NCI-H1092 treated with DMSO at 0.1 percent for 48 hours (cell line): ENCODE data around the gene NDUFA3.
"Not testable (repeated sequence)": the region's sequence is repeated elsewhere in the genome, so short reads cannot be mapped to it uniquely, and the experiment has no call there.

ENCODE experiments used
- DNase-seq: peaks from one replicate; lab custom pipeline; 2025; lab: John Stamatoyannopoulos, UW

The NDUFA3 gene

DNA sequence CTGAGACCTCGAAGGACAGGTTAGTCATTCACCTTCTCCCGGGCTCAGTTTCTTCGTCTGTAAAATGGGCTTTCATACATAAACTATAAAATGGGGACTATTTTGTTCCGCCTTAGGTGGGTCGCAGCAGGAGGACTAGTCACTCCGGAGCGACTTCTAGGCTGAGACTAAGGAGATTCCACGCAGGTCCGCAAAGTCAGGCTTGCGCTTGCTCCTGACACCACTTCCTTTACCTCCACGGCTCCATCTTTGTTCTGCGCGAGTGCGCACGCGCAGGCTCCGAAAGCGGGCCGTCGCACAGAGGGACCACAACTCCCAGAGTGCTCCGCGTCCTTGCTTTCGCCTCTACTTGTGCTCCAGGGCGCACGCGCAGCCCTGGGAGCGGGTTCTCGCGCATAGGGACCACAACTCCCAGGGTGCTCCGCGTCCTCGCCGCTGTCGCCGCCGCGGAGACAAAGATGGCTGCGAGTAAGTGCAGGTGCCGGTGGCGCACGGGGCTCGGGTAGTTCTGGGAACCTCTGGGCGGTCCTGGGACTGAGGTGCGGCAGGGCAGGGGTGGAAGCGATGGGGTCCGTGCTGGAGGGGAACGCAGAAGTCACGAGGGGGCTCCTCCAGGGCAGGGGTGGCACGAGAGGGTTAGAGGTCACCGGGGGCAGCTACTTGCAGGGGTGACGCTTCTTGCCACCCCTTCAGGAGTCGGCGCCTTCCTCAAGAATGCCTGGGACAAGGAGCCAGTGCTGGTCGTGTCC lies at the start of gene NDUFA3:
TSS of gene NDUFA3 (plus strand) at position 435 of the 749 bp plus-strand sequence. CDS start at position 459, 24 bp downstream.
- peak; percentile 95 for DNase-seq

DNA sequence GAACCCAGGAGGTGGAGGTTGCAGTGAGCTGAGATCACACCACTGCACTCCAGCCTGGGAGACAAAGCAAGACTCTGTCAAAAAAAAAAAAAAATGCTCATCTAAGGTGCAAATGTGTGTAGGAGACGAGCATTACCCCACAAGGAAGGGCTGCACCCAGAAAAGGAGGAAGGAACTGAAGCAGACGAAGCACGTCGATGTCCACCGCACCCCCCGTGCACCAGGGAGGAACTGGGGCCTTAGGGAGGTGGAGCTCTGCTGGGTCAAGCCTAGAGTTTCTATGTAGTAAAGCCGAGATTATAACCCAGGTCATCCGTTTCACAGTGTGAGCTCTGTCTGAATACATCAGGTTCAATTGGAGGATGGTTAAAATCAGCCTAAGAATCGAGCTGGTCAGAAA lies 40.0 kb upstream of the NDUFA3 start:
- no peak for DNase-seq

DNA sequence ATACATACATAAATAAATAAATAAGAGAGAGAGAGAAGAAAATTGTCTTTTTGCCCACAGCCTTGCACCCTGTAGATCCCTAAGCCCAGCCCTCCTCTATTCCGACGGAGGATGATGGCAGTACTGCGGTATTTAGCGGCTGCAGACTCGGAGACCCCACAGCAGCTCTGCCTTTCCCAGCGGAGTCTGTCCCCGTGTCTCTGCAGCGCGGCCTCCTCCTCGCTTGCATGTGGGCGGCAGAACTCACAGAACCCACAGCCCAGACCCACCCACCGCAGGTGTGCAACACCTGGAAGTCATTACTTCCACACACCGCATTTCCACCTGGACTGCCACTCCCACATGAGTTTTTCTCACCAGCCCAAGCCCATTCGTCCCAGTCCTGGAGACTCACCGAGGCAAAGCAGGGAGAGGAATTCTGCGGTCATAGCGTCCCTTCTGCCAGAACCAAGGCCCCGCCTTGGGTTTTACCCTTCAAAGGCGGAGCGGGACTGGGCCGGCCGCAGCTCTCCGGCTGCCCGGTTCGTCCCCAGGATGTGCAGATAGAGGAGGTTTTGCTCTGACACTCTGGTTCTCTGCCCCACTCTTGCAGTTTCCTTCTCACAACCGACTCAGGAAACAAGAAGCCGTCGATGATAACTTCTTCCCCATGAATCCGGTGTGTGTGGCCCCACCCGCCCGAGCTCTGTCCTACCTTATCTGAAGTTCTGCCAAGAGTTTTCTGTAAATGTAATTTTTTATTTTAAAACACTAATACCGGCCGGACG lies 39.1 kb upstream of the NDUFA3 start, which contains the start of gene VSTM1:
TSS of gene VSTM1 (minus strand) at position 548 of the 767 bp plus-strand sequence. CDS start at position 428, 120 bp downstream.
- no peak for DNase-seq

DNA sequence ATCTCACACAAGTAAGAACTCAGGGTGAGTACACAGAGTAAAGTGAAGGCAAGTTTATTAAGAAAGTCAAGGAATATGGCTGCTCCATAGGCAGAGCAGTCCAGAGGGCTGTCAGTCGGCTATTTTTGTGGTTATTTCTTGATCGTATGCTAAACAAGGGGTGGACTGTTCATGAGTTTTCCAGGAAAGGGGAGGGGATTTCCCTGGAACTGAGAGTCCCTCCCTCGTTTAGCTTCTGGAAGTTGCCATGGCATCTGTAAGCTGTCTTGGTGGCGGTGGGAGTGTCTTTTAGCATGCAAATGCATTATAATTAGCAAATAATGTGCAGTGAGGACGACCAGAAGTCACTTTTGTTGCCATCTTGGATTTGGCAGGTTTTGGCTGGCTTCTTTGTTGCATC lies 33.2 kb upstream of the NDUFA3 start:
- DNase-seq: no peak

DNA sequence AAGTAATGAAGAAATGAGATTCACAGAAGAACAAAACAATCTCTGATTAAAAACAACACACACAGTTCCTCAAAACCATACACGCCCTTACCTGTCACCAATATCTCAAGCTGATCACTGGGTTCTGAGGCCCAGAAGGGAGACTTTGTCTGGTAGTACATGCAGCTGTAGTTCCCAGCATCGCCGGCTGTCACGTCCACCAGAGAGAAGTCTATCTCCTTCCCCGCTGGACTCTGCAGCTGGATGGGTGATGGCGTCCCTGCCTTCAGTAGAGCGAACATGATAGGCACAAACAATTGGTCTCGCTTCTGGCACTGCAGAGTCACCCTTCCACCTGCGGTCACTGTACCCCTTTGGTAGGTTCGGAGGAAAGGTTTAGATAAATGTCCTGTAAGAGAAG lies 28.8 kb upstream of the NDUFA3 start:
- no peak for DNase-seq

DNA sequence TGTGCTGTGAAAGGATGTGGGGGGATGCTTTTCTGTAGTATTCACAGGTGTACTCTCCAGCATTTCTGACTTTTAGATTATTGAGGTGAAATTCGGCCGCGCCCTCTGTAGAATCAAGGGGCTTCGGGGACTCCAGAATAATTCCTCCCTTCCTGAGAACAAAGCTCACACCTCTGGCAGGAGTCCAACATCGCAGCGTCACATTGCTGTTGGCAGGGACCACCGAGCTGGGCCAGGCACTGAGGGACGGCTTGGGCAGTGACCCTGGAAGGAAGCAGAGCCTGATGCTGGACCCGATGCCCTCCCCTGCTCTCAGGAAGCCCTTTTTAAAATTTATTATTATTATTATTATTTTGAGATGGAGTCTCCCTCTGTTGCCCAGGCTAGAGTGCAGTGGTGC lies 27.8 kb upstream of the NDUFA3 start:
- no peak for DNase-seq

DNA sequence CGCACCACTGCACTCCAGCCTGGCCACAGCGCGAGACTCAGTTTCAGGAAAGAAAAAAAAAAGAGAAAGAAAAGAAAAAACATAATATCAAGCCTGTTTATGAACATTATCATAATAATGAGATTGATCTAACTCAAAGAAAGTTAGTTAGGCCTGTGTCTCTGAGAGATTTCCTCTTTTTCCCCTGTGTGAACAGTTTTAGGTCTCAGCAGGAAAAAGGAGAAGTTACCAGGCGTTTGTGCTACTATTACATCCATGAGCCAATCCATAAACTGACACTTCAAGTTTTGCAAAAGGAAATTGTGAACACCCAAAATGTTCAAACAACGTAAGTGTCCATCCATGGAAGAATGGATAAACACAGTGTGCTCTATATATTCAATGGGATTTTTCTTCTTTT lies 25.3 kb upstream of the NDUFA3 start:
- DNase-seq: no peak

DNA sequence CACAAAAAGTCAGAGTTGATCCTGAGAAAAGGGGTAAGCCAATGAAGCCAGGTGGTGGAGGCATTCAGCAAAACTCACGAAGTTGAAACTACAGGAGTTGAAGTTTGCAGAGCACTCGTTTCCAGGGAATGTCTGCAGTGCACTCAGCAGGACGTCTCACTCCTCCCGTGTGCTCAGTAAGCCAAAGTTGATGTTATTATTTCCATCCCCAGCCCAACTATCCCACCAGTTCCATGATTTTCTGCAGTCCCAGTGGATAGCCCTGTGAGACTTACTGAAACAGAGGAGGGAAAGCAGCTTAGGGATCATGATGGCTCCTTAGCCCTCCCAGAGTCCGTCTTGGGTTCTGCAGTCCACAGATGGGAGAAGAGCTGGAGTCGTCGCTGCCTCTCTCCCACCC lies 21.6 kb upstream of the NDUFA3 start, which contains the start of gene TARM1:
TSS of gene TARM1 (minus strand) at position 334 of the 400 bp plus-strand sequence. CDS start at position 309, 25 bp downstream.
- no peak for DNase-seq

DNA sequence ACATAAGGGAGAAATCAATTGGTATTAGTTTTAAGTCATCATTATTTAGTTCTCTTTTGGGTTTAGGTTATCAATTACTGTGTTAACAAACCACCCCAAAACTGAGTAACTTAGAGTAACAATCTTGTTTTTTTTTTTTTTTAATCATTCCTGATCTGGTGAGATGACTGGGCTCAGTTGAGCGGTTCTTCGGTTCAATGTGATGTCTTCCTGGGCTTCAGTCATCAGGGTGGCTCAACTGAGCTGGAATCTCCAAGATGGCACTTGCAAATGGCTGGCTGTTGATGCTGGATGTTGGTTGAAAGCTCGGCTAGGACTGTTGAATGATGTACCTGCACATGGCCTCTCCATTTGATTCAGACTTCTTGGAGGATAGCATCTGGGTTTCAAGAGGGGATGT lies 18.2 kb upstream of the NDUFA3 start:
- DNase-seq: no peak

DNA sequence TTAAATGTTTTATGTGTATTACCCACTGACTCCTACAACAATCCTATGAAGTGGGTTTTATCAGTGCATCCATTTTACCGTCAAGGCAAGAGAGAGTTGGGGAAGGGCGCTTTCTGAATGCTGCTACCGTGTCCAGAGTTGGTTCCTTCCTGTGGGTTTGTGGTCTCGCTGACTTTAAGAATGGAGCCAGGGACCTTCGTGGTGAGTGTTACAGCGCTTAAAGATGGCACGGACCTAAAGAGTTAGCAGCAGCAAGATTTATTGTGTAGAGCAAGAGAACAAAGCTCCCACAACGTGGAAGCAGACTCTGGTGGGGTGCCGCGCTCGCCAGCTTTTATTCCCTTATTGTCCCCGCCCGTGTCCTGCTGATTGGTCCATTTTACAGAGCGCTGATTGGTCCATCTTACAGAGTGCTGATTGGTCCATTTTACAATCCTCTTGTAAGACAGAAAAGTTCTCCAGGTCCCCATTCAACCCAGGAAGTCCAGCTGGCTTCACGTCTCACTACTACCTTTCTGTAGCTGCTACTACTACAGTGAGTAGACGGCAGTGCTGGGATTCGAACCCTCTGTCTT lies 8.1 kb upstream of the NDUFA3 start:
- no peak for DNase-seq

DNA sequence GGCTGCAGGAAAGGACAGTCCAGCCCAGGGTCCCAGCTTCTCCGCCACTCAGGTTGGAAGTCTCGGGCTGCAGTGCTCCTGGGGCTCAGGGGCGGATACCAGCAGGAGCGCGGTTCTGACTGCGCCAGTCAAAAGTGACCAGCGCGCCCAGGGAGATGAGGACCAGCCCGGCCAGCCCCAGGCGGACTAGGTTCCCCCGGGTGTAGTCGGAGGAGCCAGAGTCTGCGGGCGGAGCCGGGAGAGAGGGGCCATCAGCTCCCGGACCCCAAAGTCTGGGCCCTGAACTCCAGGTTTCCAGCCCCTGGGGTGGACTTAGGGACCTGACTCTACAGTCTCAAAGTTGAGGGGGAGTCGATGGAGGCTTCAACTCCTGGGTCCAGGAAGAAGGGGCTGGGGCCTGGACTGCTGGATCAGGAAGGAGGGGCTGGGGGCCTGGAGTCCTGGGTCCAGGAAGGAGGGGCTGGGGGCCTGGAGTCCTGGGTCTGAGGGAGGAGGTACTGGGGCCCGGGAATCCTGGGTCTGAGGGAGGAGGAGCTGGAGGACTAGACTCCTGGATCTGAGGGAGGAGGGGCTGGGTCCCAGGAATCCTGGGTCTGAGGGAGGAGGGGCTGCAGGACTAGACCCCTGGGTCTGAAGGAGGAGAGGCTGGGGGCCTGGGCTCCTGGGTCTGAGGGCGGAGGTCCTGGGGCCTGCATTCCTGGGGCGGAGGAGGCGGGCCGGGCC lies 7.4 kb upstream of the NDUFA3 start:
- no peak for DNase-seq

DNA sequence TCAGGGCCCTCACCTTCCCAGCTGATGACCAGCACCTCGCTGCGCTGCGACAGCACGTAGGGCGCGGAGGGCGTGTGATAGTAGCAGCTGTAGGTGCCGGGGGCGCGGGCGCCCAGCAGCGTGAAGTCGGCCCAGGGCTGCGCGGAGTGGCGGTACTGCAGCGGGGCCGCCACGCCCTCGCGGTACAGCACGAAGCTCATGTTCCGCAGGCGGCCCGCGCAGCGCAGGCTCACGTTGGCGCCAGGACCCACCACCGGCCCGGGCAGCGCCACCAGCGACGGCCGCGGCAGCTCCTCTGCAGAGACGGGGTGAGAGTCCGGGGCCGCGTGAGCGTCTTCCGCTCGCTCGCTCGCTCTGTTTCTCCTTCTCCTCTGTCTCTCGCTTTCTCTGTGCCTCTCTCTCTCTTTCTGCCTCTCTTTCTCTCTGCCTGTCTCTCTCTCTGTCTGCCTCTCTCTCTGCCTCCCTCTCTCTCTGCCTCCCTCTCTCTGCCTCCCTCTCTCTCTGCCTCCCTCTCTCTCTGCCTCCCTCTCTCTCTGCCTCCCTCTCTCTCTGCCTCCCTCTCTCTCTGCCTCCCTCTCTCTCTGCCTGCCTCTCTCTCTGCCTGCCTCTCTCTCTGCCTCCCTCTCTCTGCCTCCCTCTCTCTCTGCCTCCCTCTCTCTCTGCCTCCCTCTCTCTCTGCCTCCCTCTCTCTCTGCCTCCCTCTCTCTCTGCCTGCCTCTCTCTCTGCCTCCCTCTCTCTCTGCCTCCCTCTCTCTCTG lies 6.6 kb upstream of the NDUFA3 start:
- not testable (repeated sequence) for DNase-seq

DNA sequence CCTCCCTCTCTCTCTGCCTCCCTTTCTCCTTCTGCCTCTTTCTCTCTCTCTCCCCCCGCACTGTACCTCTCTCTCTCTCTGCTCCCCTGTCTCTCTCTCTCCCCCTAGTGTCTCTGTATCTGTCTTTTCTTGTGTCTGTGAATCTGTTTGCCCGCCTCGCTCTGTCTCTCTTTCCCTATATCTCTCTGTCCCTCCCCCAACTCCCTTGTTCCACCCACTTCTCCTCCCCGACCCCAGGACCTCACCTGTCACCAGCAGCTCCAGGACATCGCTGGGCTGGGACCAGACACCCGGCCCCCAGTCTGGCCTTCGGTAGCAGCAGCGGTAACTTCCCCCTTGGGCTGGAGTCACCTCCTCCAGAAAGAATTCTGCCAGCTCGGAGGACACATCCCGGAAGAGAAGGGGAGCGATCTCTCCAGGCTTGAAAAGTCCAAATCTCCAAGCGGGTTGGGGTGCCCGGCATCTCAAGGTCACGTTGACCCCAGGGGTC lies 6.0 kb upstream of the NDUFA3 start:
- DNase-seq: no peak

DNA sequence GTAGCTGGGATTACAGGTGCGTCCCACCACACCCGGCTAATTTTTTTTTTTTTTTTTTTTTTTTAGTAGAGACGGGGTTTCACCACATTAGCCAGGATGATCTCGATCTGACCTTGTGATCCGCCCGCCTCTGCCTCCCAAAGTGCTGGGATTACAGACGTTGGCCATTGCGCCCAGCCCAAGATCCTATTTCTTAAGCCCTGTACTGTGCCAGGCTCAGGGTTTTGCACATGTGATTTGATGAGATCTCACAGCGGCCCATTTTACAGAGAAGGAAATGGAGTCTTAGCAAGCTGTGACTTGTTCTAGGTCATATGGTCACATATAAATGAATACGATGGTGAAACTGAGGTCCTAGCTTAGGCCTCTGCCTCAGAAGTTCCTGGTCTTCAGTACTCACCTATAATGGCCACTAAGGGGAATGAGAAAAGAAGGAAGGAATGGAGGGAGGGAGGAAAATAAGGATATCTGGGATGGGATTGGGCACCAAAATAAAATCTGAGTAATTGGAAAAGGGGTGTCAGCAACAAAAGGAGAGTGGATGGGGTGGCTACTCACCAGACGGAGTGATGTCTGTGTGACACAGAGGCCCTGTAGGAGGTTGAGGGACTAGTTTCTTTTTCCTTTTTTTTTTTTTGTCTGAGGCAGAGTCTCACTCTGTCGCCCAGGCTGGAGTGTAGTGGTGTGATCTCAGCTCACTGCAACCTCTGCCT lies 3.3 kb upstream of the NDUFA3 start:
- no peak for DNase-seq

DNA sequence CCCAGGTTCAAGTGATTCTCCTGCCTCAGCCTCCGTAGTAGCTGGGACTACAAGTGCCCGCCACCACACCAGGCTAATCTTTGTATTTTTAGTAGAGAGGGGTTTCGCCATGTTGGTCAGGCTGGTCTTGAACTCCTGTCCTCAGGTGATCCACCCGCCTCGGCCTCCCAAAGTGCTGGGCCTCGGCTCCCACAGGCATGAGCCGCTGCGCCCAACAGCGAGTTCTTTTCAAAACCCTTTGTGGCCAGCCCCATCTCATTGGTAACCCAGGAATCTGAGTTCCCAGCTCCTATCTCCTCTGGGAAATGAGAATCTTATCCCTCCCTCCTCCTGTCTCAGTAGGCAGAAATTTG lies 2.8 kb upstream of the NDUFA3 start:
- DNase-seq: not testable (repeated sequence)

DNA sequence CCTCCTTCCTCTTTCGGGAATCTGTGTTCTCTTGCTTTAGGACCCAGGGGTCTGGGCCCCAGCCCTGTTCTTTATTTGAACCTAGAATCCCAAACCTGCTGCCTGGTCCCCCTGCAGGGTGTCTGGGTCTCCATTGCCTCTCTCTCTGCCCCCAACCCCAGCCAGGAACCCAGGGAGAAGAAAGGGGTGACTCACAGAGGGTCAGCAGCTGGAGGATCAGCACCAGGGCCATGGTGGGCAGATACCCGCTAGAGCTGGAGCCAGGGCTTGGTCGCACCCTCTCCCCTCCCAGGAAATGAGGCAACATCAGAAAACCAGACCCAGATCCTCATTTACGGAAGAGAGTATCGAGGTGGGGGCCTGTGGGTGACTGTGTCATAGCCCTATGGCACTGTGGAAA lies 2.1 kb upstream of the NDUFA3 start, which contains the start of gene OSCAR:
TSS of gene OSCAR (minus strand) at position 243 of the 400 bp plus-strand sequence. CDS start at position 232, 11 bp downstream.
- no peak for DNase-seq

DNA sequence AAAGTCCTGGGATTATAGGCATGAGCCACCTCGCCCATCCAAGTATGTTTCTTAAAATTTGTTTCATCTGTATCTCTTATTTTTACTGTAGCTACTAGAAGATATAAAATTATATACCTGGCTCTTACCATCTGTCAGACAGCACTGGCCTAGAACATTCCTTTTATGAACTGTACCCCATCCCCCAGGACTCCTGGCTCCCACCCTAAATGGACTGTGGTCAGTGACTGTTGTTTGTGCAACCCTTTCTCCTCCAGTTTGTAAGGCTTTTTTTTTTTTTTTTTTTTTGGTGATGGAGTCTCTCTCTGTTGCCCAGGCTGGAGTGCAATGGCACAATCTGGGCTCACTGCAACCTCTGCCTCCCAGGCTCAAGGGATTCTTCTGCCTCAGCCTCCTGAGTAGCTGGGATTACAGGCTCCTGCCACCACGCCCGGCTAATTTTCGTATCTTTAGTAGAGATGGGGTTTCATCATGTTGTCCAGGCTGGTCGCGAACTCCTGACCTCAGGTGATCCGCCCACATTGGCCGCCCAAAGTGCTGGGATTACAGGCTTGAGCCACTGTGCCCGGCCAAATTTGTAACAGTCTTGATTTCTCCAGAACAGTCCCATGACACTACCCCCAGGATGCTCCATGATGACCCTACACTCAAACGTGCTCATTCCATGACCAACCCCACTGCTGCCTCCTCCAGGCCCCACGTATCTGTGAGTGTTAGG lies 2.5 kb downstream of the NDUFA3 start:
- no peak for DNase-seq

DNA sequence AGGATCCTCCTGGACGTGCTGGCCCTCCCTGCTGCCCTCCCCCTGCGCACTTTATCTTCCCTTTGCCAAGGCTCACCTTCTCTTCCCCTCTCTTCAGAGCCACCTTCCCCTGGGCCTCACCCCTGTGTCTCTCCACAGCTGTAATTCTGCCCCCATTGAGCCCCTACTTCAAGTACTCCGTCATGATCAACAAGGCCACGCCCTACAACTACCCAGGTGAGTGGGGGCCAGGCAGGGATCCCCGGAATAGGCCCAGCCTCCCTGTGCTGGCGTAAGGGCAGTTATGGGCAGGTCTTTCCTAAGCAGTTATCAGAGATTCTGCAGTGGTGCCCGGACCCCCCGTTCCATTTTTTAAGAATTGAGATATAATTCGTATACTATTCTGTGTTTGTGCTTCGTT lies 3.1 kb downstream of the NDUFA3 start:
- no peak for DNase-seq

DNA sequence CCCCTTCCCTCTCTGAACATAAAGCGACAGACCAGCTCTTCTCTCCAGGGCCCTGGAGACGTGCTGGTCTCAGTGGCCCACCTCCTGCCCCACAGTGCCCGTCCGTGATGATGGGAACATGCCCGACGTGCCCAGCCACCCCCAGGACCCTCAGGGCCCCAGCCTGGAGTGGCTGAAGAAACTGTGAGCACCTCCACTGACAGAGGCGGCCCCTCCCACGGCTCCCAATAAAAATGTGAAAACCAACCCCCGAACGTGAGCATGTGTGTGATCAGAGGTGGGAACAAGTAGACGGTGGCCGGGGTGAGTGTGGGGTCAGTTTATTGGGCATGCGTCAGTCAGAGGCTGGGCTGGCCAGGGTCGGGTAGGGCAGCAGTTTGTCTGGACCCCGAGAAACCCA lies 4.1 kb downstream of the NDUFA3 start:
- no peak for DNase-seq
